CD14-positive monocyte (primary cell): ENCODE results near the gene MATK. TPM values are rescaled to one million over a fixed set of nuclear protein-coding genes. Genes with fewer than 3 reads are reported as not detected.

Experiments used
- DNase-seq, 3 donors: peaks; one replicate each; pipeline ENCODE4 v3.0.0-alpha.2; 2011 to 2022
- H2AFZ ChIP-seq: 2 replicates; pipeline ENCODE4 v1.6.0; 2012; ENCODE audit warnings: mild to moderate bottlenecking, low read depth, low read length, inconsistent platforms; ENCODE audit not compliant: insufficient read depth, poor library complexity, severe bottlenecking
- H3K27ac ChIP-seq, 2 donors: 1 replicate in 1 of 2; 2 replicates in 1 of 2; pipeline ENCODE4 v1.5.1; 2012 to 2013; ENCODE audit warnings: low read length in 2 of 2, control low read depth in 1 of 2, inconsistent platforms in 1 of 2, low read depth in 1 of 2, mild to moderate bottlenecking in 1 of 2
- H3K27me3 ChIP-seq, 2 donors: one replicate each; pipeline versions ENCODE4 v1.6.0 to v1.6.1; 2011 to 2013; ENCODE audit warnings: low read length in 2 of 2; ENCODE audit not compliant: control insufficient read depth in 2 of 2, insufficient read depth in 2 of 2
- H3K36me3 ChIP-seq, 2 donors: replicated peaks in 1 of 2; 1 replicate in 1 of 2; 2 replicates in 1 of 2; pipeline versions ENCODE4 v1.5.1 to v1.6.1; 2012 to 2013; ENCODE audit warnings: low read length in 2 of 2, control low read depth in 1 of 2, inconsistent platforms in 1 of 2, mild to moderate bottlenecking in 1 of 2; ENCODE audit not compliant: insufficient read depth in 2 of 2, control insufficient read depth in 1 of 2
- H3K4me1 ChIP-seq, 2 donors: 1 replicate in 1 of 2; 2 replicates in 1 of 2; pipeline versions ENCODE4 v1.5.1 to v1.6.1; 2012 to 2013; ENCODE audit warnings: low read length in 2 of 2, control low read depth in 1 of 2, inconsistent platforms in 1 of 2, mild to moderate bottlenecking in 1 of 2, moderate library complexity in 1 of 2; ENCODE audit not compliant: insufficient read depth in 2 of 2, control insufficient read depth in 1 of 2
- H3K4me2 ChIP-seq: replicated peaks from 2 replicates; pipeline ENCODE3; 2012; ENCODE audit warnings: low read length, moderate library complexity, mild to moderate bottlenecking; ENCODE audit not compliant: poor library complexity, severe bottlenecking; ENCODE audit errors: extremely low read depth
- H3K4me3 ChIP-seq, 3 experiments: fragments of 200-600 bp in 1 of 3; sonication (generic) in 1 of 3; replicated peaks in 1 of 3; 1 replicate in 2 of 3; 2 replicates in 1 of 3; pipeline ENCODE4 v1.5.1; 2011 to 2013; ENCODE audit warnings: low read length in 3 of 3, mild to moderate bottlenecking in 3 of 3, control low read depth in 2 of 3, low read depth in 2 of 3, inconsistent platforms in 1 of 3, moderate library complexity in 1 of 3
- H3K79me2 ChIP-seq: 2 replicates; pipeline ENCODE4 v1.6.0; 2012; ENCODE audit warnings: mild to moderate bottlenecking, control low read depth, inconsistent platforms, low read length, moderate library complexity; ENCODE audit not compliant: insufficient read depth
- H3K9ac ChIP-seq: 2 replicates; pipeline ENCODE4 v1.6.0; 2017; ENCODE audit warnings: low read length, mild to moderate bottlenecking; ENCODE audit not compliant: insufficient read depth, poor library complexity, severe bottlenecking
- H3K9me3 ChIP-seq, 2 donors: replicated peaks in 1 of 2; 1 replicate in 1 of 2; 2 replicates in 1 of 2; pipeline versions ENCODE4 v1.5.1 to v1.6.1; 2012 to 2013; ENCODE audit warnings: low read length in 2 of 2, control low read depth in 1 of 2; ENCODE audit not compliant: control insufficient read depth in 1 of 2, insufficient read depth in 1 of 2
- H4K20me1 ChIP-seq: 2 replicates; pipeline ENCODE4 v1.6.0; 2012; ENCODE audit warnings: mild to moderate bottlenecking, low read length, control low read depth, moderate library complexity; ENCODE audit not compliant: insufficient read depth
- H3K27ac Mint-ChIP-seq, 7 donors: one replicate each; pipeline ENCODE4 v1.8.0; 2020; ENCODE audit warnings: mild to moderate bottlenecking in 7 of 7, mixed read lengths in 7 of 7, moderate library complexity in 6 of 7, inconsistent platforms in 2 of 7
- H3K27me3 Mint-ChIP-seq, 3 donors: one replicate each; pipeline ENCODE4 v1.8.0; 2021 to 2022; ENCODE audit warnings: low read depth in 3 of 3, mild to moderate bottlenecking in 3 of 3, mixed read lengths in 3 of 3, moderate library complexity in 3 of 3, inconsistent platforms in 1 of 3
- H3K36me3 Mint-ChIP-seq, 2 donors: one replicate each; pipeline ENCODE4 v1.8.0; 2020; ENCODE audit warnings: mixed read lengths in 2 of 2, inconsistent platforms in 1 of 2, mild to moderate bottlenecking in 1 of 2
- H3K4me1 Mint-ChIP-seq: one replicate; pipeline ENCODE4 v1.8.0; 2020; ENCODE audit warnings: mild to moderate bottlenecking, mixed read lengths
- H3K4me3 Mint-ChIP-seq, 2 donors: one replicate each; pipeline ENCODE4 v1.8.0; 2020; ENCODE audit warnings: mild to moderate bottlenecking in 2 of 2, mixed read lengths in 2 of 2, moderate library complexity in 1 of 2
- H3K9me3 Mint-ChIP-seq, 7 donors: one replicate each; pipeline ENCODE4 v1.8.0; 2020 to 2022; ENCODE audit warnings: mixed read lengths in 7 of 7, mild to moderate bottlenecking in 6 of 7, moderate library complexity in 6 of 7, inconsistent platforms in 2 of 7
- CTCF ChIP-seq: fragments of 200-600 bp; IDR thresholded peaks from one replicate; pipeline ENCODE4 v1.8.0; 2022; ENCODE audit warnings: antibody characterized with exemption, mild to moderate bottlenecking
- WGBS: methylation state at CpG from one replicate; pipeline ENCODE4 v1.1.5; 2013; ENCODE audit warnings: missing lambda C conversion rate; ENCODE audit not compliant: insufficient coverage; 5-methylcytosine and 5-hydroxymethylcytosine counted together
- intact Hi-C, 2 donors: fragments of 100-400 bp; cut with micrococcal nuclease; formaldehyde crosslinking; loops; one replicate each; pipeline versions ENCODE4 v1.15.0 to v1.15.1; 2023
- polyA plus RNA-seq, 3 donors: library from polyadenylated mRNA; depleted of rRNA in 1 of 3; unstranded in 2 of 3; stranded (reverse) in 1 of 3; fragments of 300-500 nt in 2 of 3; fragments of >200 nt in 1 of 3; fragmentation: Illumina TruSeq in 2 of 3; gene quantifications; 1 replicate in 2 of 3; 2 replicates in 1 of 3; pipeline ENCODE4 v1.2.3, GENCODE V29; 2012 to 2021

Gene MATK
- polyA plus RNA-seq, 3 donors, result 0.20 to 0.44 (median 0.35) TPM

DNA sequence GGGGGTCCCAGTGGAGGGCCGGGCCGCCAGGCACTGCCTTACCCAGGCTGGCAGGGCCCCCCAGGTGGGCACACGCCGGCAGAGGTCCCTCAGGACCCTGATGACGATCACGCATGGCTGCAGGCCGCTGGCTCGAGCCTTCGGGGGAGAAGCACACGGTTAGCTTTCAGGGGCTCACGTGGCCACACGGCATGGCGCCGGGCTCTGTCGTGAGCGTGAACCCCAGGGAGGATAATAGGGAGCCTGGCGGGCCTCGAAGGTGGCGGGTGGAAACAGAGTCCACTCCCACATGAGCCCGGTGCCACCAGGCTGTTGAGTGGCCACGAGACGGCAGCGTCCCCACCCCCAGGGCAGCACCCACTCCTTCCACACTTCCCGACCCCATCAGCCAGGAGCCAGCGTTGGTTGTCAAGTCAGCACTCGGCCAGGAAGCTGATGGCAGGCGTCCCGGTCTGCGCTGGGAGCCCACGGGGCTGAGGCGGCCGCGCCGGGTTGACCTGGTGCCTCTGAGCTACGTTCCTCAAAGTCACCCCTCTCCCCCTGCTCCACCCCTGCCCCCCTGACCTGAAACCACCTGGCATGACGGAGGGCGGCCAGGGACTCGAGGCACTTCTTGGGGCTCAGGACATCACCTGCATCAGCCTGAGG lies 24.7 kb upstream of the MATK start:
- no peak overlapping the region for H3K27ac ChIP-seq
- Mint-ChIP-seq H3K9me3 (peaks cover 0 to 9% (median 4%) of the 10 kb centered on the region in 7 donors), H3K4me1 (peaks cover 7% of the 10 kb centered on the region), H3K27me3 (peaks cover 2 to 16% (median 3%) of the 10 kb centered on the region in 3 donors), H3K36me3 (no peaks in the 10 kb centered on the region), H3K27ac (no peak overlapping the region), H3K4me3 (no peak overlapping the region)
- intact Hi-C loops, result no loop called here
- peaks cover 8 to 14% of the 10 kb centered on the region in 2 donors for H3K4me1 ChIP-seq
- peaks cover 7 to 9% of the 10 kb centered on the region in 2 donors for H3K9me3 ChIP-seq
- no peaks in the 10 kb centered on the region for H4K20me1 ChIP-seq
- no peak for DNase-seq
- H3K27me3 ChIP-seq, result no peaks in the 10 kb centered on the region
- H3K9ac ChIP-seq, result no peak overlapping the region
- WGBS, result 77% methylated on average over 28 of the region's 38 CpGs
- no peak for TF ChIP-seq CTCF
- no peaks in the 10 kb centered on the region for H3K36me3 ChIP-seq
- no peak overlapping the region for H3K4me3 ChIP-seq
- H3K4me2 ChIP-seq, result no peak overlapping the region
- H2AFZ ChIP-seq, result no peak overlapping the region
- no peaks in the 10 kb centered on the region for H3K79me2 ChIP-seq

DNA sequence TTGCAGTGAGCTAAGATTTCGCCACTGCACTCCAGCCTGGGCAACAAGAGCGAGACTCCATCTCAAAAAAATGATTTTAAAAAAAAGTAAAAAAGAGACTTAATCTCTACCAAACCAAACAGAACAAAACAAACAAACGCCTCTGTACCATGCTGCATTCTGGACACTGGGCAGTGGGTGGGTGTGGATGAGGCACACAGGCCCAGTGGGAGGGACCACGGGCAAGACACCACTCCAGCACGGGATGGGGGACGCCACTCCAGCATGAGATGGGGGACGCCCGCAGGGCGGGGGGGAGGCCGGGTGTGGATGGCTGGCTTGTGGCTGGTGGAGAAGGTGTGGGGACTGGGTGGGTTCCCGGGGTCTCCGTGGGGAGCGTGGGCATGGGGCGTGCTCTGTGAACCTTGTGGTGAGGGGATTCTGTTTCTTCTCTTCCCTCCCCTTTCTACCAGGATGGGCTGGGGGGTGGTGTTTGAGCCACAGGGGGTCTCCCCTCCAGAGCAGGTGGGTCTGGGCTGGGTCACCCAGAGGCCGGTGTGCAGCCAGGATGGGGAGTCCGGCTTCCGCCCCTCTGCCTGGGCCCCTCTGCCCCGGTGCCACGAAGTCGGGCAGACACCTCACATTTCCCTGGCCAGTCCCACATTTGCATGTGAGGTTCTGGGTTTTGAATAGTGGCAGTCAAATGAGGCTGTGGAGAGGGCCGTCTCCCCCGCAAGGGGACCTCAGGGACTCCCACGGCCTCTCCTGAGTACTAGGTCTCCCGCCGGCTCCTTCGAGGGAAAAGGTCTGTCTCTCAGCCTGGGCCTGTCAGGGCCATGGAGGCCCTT lies 23.9 kb upstream of the MATK start:
- Histone ChIP-seq H3K4me1 (peaks cover 8 to 14% of the 10 kb centered on the region in 2 donors), H3K9ac (no peak overlapping the region), H3K9me3 (peaks cover 7 to 9% of the 10 kb centered on the region in 2 donors), H3K36me3 (no peaks in the 10 kb centered on the region), H3K27ac (no peak overlapping the region), H2AFZ (no peak overlapping the region), H3K4me2 (no peak overlapping the region), H3K79me2 (no peaks in the 10 kb centered on the region), H4K20me1 (no peaks in the 10 kb centered on the region), H3K27me3 (no peaks in the 10 kb centered on the region), H3K4me3 (no peak overlapping the region)
- TF ChIP-seq CTCF, result no peak
- Mint-ChIP-seq H3K27me3 (peaks cover 2 to 16% (median 2%) of the 10 kb centered on the region in 3 donors), H3K9me3 (peaks cover 0 to 9% (median 4%) of the 10 kb centered on the region in 7 donors), H3K36me3 (no peaks in the 10 kb centered on the region), H3K27ac (no peak overlapping the region), H3K4me3 (no peak overlapping the region), H3K4me1 (peaks cover 7% of the 10 kb centered on the region)
- WGBS, result 71% methylated on average over 10 of the region's 26 CpGs
- intact Hi-C loops, result no loop called here
- DNase-seq, result no peak
